NCI-H1436 treated with DMSO at 0.1 percent for 48 hours (cell line): ENCODE measurements around the gene ANTXR2.

ENCODE experiments used
- DNase-seq: peaks from one replicate; lab custom pipeline; 2025; lab: John Stamatoyannopoulos, UW

Gene ANTXR2

DNA sequence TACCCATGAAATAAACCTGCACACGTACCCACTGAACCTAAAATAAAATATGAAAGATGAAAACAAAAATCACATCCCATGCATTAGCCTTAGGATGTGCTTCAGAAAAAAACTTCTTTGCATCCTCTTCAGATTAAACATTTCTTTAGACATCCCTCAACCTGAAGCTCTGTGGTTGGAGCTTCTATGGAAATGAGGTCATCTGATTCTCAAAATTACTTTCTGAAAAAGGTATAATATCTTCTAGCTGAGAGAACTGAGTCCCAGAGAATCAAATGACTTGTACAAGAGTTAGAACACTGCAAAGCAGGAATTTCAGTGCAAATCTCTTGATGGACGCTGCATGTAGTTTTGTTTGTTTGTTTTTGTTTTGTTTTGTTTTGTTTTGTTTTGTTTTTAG, 19.1 kb upstream of the ANTXR2 start:
- DNase-seq, result no peak

DNA sequence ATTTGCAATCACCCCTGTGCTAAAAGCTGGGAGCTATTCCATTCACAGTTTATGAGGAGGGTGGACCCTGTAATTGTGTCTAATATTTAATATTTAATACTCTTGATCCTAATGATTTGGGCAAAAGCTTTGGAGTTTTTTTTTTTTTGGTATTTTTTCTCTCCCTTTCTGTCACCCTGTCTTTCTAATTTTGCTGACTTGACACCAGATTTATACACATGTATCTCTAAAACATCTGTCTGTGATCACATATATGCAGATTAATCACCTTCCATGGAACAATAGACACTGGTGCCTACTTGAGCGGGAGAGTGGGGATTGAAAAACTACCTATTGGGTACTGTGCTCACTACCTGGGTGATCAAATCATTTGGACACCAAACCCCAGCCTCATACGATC, 18.7 kb upstream of the ANTXR2 start:
- DNase-seq, result no peak

DNA sequence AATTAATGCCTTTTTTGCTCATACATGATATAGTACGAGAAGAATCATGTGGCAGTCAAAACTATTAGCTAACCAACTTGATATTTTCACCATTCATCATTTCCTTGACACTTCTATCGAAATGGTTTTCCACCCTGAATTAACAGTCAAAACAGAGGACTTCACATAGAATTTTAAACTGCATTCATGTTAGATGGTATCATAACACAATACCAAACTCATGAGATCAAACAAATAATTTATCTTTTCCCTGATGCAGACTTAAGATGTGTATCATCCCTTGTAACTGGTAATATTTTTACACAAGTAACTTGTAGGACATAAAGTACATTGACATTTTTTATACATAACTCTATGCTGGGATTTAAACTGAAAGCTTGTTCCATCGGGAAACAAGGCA, 18.2 kb upstream of the ANTXR2 start:
- no peak for DNase-seq

DNA sequence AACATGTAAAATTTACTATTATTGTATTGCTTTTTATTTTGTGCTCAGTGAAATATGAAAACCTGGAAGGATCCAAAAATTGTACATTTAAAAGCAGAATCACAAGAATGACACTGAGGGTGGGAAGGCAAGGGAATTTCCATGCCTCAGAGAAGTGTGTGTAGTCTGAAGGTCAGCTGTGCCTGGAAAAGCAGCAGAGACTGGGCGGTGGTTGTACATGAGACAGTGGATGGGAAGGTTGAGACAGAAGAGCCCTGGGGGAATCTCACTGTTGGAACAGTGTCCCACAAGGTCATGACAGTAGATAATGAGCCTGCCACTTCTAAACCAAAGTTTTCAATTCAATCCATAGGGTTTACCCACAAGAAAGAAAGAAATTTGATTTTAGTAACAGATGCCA, 17.1 kb upstream of the ANTXR2 start:
- no peak for DNase-seq

DNA sequence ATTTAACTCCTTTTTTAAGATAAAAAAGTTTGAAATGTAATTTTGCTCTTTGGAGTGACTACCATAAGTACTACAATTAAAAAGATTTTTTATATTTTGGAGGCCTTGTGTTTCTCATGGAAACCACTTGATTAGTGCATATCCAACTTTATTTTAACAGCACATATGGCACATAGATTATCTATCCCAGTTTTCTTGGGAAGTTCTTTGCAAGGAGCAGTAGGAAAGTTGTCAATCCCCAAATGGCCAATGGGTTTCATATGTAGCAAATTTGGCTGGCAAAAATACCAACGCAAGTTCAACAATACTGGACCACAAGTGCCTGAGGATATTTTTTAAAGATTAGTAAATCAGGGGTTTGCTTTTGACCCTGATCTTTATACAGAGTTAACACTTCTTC, 15.4 kb upstream of the ANTXR2 start:
- DNase-seq, result no peak

DNA sequence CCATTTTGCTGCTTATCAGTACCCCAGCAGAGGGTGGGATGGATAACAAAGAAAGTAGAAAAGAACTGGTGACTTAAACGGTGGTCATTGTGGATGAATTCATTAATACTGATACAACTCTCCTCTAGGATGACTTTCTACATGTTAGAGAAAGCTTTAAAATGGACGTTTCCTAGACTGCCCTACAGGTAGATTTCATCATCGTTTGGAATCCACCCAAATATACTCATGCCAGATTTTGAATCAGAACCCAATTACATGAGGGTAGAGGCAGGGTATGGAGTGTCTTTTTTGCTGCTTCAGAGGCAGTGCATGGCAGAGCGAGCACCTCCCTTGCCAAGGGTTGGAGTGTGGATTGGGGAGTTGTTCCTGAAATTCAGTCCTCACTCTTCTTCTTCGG, 13.3 kb upstream of the ANTXR2 start:
- no peak for DNase-seq

DNA sequence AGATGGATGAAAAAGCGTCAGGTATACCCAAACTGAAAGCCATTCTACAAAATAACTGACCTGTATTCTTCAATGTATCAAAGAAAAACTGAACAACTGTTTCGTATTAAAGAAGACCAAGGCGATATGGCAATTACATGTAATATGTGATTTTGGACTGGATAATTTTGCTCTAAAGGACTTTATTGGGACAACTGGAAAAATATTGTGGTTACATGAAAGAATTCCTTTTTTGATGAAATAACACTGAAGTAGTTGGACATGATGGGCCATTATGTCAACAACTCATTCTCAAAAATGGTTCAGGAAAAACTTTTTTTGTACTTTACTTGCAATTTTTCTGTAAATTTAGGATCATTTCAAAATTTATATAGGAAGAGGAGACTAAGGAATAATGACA, 12.1 kb upstream of the ANTXR2 start:
- no peak for DNase-seq

DNA sequence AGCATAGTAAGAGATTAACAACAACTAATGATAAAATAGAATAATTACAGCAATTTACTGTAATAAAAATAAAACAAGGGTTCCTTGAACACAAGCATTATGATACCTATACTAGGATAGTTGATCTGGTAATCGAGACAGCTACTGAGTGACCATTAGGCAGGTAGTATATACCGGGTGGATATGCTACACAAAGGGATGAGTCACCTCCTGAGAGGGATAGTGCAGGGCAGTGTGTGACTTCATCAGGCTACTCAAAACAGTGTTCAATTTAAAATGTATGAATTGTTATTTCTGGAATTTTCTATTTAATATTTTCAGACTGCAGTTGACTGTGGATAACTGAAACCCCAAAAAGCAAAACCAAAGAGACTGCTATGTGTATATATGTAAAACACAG, 9.7 kb upstream of the ANTXR2 start:
- DNase-seq, result no peak

DNA sequence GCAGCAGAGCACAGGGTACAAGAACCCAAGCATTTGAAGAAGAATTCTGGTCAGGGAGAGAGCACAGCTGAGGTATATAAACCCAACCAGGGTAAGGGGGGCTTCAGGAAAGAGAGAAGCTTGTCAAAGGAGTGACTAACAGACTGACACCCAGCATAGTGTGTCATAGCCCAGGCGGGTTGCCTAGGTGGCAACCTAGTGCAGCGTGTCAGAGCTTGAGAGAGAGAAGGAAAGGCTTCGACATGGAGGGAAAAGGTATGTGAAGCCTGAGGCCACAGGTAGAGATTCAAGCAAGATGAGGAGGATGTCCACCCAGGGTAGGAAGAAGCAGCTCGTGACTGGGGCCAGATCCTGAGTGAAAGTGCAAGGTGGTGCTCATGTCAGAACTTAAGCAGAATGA, 8.5 kb upstream of the ANTXR2 start:
- no peak for DNase-seq

DNA sequence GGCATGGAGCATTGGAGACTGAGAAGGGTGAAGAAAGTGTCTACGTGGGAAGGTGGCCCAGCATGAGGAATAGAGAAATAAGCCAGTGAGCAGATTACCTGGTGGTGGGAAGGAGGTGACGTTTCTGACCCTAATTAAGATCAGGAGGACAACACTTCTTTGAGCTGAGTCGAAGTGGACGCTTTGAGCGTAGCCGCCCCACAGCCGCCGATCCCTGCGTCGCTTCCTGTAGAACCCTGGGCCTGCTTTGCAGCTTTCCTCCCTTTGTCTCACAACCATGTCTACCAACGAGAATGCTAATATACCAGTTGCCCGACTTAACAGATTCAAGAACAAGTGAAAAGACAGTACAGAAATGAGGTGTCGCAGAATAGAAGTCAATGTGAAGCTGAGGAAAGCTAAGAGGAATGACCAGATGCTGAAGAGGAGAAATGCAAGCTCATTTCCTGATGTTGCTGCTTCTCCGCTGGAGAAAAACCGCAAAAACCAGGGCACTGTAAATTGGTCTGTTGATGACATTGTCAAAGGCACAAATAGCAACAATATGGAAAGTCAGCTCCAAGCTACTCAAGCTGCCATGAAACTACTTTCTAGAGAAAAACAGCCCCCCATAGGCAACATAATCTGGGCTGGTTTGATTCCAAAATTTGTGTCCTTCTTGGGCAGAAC, 6.4 kb upstream of the ANTXR2 start:
- no peak for DNase-seq

DNA sequence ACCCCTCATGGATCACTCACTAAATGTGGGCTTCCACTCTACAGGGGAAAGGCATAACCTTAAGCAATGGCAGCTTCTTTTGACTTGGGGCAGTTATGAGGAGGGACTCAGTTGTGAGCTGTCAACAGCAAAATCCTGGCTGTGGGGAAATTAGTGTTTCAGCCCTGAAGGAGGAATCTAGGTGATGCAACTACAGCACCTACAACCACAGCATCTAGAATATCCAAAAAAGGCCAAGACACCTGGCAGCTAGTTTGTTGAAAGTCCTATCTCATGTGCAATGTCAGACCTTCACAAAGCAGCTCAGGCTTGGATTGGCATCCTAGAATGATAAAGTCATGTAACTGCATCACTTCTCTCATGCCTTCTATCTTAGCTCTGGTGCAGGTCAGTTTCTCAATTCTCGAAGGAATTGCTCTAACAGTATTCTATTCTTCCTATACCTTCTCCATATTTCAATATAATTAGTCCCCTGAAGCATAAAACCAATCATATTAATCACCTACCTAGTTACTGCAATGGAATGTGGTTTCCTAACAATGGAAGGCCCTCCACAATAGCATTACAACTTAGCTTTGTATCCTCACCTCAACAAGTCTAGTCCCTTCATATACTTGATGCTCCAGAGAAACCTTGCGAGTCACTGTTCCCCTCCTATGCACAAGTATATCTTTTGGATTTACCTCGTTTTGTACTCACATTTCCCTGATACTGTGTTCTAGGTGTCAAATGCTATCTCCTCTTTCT, 5.5 kb upstream of the ANTXR2 start:
- no peak for DNase-seq

DNA sequence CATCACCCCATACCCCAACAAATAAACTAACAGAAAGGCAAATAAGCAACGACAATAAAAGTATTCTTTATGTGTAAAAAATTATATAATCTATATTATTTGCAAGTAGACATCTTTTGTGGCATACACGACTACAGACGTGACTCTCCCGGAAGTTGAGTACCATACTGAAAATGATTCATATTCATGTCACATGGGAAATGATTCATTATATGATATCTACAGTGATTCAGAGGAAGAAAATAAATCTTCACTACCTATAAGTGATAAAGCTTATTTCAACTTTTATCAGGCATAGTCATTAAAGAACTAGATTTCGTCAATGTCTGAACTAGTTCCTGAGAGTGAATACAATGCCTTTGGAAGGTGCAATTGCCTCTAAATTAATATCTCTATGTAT, 4.6 kb upstream of the ANTXR2 start:
- DNase-seq, result no peak

DNA sequence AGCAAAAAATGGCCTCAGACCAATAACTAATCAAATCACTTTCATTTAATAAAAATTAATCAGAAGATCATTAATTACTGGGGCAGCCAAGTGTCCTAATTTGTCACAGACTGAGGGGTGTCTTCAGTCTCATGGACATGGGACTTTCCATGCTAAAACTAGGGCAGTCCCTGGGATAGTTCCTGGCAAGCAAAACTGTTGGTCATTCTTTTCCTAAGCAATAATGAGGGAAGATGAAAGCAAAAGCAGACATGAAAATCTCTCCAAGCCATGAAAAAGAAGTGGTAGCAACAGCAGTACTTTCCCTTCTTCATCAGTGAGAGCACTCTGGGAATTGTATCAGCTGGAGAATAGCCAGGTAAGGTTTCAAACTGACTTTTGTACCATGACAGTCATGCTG, 3.7 kb upstream of the ANTXR2 start:
- no peak for DNase-seq

DNA sequence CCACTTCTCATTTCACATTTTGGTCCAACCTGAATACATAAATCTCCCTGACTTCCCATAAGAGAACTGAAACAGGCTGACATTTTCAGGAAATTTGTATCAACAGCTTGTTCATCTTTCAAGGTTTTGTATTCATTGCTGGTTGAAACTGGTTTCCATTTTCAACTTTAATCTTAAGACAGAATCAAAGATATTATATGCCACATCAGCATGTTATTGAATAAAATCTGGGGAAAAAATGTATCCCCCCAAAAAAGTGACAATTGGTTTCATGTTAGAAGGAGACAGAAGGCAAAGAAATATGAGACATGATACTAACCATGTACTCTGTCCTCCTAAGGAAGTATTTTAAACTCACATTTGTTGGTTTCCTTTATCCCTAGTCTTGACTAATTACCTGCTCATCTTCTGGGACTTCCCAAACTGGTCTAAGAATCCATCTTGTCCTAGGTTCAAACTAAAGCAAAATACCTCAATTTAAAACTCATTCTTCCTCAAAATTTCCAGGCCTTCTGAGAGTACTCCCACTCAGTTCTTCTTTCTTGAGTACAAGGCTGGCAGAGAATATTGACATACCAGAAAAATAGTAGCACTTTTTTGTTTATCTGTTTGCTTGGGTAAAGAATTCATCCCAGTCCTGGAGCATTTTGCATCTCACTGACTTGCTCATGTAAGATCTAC, 3.1 kb upstream of the ANTXR2 start:
- no peak for DNase-seq

DNA sequence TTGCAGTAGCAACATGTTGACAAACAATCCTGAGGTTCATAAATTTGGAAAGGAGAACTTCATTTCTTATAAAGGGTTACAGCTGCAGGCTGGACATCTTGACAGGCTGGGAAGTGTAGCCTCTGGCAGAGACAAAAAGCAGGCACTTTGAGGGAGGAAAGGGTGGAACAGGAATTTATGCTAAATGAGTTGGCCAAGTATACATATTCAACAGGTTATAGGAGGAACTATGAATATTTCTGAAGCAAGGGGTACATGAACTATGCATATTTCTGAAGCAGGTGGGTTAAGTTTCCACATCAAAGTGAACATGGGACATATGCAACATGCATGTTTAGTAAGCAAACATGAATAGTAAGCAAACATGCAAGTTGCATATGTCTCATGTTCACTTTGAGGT, 1.6 kb upstream of the ANTXR2 start:
- DNase-seq, result no peak

DNA sequence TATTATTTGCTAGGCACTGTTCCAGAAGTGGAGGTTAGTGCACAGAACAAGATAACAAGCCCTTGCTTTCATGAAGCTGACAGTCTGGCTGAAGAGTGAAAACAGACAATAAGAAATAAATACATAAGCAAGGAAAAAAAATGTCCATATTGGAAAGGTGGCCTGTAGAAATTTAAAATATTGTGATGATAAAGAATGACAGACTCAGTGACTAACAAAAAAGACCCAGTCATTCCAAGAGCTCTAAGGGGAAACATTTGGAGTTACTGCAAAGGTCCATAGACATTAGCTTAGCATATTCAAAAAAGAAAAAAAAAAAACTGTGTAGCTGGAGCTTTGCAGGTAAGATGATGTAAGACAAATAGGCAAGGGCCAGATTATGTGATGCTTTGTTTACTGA, 1.0 kb upstream of the ANTXR2 start:
- DNase-seq, result no peak

DNA sequence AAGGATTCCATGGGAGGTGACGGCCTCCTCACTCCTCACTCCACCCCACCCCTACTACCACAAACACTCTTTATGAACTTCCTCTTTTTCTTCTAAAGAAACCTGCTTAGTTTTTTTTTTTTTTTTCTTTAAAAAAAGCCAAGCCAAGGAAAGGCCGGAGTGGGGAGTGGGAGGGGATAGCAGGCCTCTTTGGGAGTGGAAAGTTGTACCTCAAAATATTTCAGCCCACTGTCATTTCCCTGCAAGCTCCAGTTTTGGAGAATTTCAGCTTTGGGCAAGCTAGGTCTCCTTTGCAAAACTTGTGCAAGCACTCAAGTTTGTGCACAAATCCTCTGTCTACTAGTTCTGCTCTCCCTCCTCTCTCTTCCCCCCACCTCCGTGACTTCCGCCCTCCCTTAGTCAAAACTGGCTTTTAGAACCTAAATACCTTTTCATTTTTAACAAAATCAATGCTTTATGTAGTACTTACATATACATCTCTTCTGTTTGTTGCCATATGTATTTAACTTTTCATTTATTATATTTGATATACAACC, 512 bp upstream of the ANTXR2 start:
- DNase-seq, result no peak

DNA sequence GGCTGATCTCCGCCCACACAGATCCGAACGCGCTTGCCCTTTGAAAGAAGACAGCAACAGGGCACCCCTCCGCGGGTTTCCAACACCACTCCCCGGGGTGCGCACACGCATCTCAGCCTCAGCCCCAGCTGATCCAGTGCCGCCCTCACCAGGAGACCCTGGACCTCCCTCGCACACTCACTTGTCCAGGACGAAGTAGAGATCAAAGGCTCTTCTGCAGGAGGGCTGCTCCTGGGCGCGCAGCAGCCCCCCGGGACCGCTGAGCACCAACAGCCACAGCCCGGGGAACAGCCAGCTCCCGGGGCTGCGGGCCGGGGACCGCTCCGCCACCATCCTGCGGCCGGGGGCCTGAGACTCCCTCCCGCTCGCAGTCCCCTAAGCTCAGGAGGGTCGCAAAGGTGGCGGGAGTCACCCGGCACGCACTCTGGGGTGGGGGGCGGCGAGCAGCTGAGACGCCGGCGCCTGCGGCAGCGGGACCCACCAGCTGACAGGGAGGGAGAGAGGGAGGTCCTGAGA, 743 bp downstream of the ANTXR2 start:
- no peak for DNase-seq

DNA sequence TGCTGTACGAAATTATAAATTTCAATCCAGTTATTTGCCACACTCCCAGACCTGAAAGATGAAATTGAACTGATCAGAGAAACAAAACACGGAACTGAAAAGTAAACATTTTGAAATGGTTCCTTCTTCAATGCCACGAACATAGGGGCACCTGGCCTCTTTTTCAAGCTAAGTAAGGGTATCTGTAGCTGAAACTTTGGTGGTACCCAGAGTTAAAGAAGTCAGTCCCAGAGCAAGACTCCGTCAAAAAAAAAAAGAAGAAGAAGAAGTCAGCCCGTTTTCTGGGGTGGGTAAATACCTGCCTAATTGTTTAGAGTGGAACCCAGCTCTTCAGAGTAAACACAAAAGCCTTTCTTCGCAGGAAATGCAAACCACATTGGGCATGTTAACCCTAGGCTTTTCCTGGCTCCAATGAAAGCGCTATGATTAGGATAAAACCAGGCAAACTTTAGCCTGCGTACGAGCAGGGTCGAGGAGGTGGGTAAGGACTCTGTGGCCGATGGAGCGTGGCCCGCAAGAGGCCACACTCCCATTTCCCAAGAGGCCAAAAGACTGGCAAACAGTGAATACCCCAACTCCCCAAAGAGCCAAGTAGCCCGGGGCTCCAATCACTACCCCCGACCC, 1.3 kb downstream of the ANTXR2 start:
- no peak for DNase-seq

DNA sequence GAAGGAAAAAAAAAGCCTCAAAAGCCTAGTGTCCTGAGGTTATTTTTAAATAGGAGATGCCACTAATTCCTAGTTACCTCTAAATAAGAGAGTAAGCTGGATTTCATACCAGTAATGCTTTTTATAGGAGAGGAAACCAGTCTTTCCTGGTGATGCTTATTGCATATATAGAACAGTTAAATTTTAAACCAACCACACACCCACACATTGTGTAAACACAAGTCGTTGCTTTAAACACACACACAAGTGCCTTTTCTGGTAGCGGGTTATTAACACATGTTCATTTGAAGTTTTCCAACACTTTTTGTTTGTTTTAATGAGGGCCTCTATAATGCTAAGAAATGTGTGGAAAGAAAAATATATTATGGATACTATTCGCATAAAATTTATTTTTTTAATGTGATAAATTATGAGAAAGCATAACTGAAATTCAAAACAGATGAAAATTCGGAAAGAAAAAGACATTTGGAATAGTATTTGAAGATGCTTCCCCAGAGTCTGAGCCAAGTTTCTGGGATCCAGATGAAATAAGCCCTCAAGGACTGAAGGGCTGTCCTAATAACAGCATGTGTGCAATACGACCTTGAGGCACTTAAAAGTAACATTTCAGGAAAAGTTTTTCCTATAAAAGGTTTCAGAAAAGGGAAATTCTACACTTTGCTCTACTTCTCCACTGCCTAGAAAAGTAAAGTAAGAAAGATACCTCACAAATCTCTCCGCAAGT, 2.0 kb downstream of the ANTXR2 start:
- no peak for DNase-seq

DNA sequence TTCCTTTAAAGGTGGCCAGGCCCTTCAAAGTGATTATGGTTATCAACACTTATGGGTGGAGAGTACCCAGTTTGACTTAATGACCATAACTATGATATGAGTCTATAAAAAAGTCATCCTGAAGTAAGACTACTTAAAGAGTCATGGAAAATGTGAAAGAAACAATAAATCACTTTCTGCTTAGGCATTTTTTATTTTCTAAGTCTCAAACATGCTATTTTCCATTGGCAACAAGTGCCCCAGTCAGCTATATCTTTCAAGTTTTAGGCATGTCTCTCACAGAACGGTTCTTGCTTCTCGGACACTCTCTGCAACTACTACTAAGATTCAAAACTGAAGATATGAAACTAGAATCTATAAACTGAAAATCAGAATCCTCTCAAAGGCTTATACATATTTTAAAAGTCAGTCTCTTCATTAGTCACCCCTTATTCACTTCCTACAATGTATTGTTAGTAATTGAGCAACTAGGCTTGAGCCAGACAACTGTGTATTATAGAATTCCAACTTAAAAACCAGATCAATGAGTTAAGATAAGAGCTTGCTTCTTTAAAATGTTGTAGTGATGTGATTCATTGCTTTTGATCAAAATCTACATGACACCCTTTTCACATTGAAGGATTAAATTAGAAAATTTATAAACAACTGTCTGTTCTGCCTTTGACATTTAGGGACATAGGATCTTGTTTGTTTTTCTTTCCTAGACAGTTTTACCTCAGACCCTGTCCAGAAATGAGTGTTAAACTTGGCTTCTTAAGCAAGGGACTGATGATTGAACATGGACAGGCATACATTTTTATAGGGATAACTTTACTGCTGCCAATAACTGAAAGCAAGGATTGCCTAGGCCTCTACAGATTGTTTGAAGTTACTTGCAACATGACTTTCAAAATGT, 2.9 kb downstream of the ANTXR2 start:
- DNase-seq, result no peak
